GM23338 (cell line): ENCODE results near the gene COLEC12.

Source experiments
- CREB1 ChIP-seq: fragments of 250-450 bp; sonication (Bioruptor Pico); IDR thresholded peaks from 2 replicates; pipeline ENCODE4 v1.5.0; 2020; ENCODE audit warnings: low read depth, mild to moderate bottlenecking, moderate library complexity
- EZH2 ChIP-seq: fragments of 200-600 bp; sonication (generic); IDR thresholded peaks from one replicate; pipeline ENCODE4 v1.8.0; 2017; ENCODE audit warnings: antibody characterized with exemption, mild to moderate bottlenecking, low read depth; ENCODE audit not compliant: unreplicated experiment
- EZH2phosphoT487 ChIP-seq: fragments of 200-600 bp; sonication (generic); IDR thresholded peaks from one replicate; pipeline ENCODE4 v1.8.1; 2018; ENCODE audit warnings: antibody characterized with exemption; ENCODE audit not compliant: unreplicated experiment
- JUNB ChIP-seq: IDR thresholded peaks from one replicate; pipeline ENCODE4 v1.6.1; 2016; ENCODE audit warnings: antibody characterized with exemption; ENCODE audit not compliant: unreplicated experiment
- POLR2AphosphoS5 ChIP-seq: IDR thresholded peaks from 2 replicates; pipeline ENCODE4 v1.6.1; 2016; ENCODE audit warnings: antibody characterized with exemption, low read depth
- ZNF331 ChIP-seq: fragments of 250-450 bp; sonication (Bioruptor Pico); IDR thresholded peaks from 2 replicates; pipeline ENCODE4 v1.5.0; 2020; ENCODE audit warnings: low read depth, mild to moderate bottlenecking, moderate library complexity
- TF ChIP-seq, protein P1 (sequence below), 2 experiments: fragments of 200-600 bp in 1 of 2; sonication (generic) in 1 of 2; conservative IDR thresholded peaks; 2 replicates each; pipeline versions ENCODE4 v1.5.1 to v1.6.1; 2016 to 2017; ENCODE audit warnings: antibody characterized with exemption in 2 of 2, low read depth in 2 of 2, mild to moderate bottlenecking in 2 of 2, moderate library complexity in 1 of 2
- TF ChIP-seq, protein P2 (sequence below): IDR thresholded peaks from 2 replicates; pipeline ENCODE4 v1.6.1; 2016; ENCODE audit warnings: antibody characterized with exemption

DNA sequence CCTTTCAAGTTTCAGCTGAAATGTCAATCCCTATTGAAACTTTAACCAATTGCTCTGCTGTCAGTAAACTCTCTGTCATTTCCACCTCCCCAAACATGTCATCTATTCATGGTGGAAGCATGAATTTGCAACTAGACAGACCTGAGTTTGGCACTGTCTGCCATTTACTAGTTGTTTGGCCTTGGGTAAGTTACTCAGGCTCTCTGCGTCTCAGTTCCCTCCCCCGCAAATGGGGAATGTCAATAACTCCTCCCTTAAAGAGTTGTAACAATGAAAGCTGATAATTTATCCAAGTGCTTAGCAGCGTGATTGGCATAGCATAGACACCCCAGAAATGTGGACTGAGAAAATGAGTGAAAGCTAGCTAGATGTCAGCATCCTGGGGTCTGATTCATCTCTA, 159.4 kb downstream of the COLEC12 start:
- TF ChIP-seq, protein P1, sequence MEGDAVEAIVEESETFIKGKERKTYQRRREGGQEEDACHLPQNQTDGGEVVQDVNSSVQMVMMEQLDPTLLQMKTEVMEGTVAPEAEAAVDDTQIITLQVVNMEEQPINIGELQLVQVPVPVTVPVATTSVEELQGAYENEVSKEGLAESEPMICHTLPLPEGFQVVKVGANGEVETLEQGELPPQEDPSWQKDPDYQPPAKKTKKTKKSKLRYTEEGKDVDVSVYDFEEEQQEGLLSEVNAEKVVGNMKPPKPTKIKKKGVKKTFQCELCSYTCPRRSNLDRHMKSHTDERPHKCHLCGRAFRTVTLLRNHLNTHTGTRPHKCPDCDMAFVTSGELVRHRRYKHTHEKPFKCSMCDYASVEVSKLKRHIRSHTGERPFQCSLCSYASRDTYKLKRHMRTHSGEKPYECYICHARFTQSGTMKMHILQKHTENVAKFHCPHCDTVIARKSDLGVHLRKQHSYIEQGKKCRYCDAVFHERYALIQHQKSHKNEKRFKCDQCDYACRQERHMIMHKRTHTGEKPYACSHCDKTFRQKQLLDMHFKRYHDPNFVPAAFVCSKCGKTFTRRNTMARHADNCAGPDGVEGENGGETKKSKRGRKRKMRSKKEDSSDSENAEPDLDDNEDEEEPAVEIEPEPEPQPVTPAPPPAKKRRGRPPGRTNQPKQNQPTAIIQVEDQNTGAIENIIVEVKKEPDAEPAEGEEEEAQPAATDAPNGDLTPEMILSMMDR (conservative IDR thresholded peaks at IDR 0.05; ENCODE audit: low read depth in 2 of 2): no peak
- no peak for TF ChIP-seq EZH2
- no peak for TF ChIP-seq POLR2AphosphoS5
- TF ChIP-seq, protein P2, sequence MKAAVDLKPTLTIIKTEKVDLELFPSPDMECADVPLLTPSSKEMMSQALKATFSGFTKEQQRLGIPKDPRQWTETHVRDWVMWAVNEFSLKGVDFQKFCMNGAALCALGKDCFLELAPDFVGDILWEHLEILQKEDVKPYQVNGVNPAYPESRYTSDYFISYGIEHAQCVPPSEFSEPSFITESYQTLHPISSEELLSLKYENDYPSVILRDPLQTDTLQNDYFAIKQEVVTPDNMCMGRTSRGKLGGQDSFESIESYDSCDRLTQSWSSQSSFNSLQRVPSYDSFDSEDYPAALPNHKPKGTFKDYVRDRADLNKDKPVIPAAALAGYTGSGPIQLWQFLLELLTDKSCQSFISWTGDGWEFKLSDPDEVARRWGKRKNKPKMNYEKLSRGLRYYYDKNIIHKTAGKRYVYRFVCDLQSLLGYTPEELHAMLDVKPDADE: no peak
- TF ChIP-seq CREB1 (CRISPR knock-in tag): no peak
- TF ChIP-seq EZH2phosphoT487: no peak
- no peak for TF ChIP-seq JUNB
- TF ChIP-seq ZNF331 (CRISPR knock-in tag): no peak
